SU-DHL-6 (cell line): ENCODE data around the gene CRAMP1.

ENCODE experiments used
- H2AFZ ChIP-seq: fragments of 200-600 bp; sonication (generic); 2 replicates; pipeline ENCODE4 v1.6.1; 2014; ENCODE audit warnings: low read depth, mild to moderate bottlenecking, moderate library complexity, mixed read lengths, antibody characterized with exemption, low read length; ENCODE audit not compliant: severe bottlenecking
- H3F3A ChIP-seq: fragments of 200-600 bp; shearing (Covaris generic); 2 replicates; pipeline ENCODE4 v1.6.0; 2016; ENCODE audit warnings: antibody characterized with exemption, mild to moderate bottlenecking; ENCODE audit not compliant: insufficient read depth
- H3K27ac ChIP-seq: fragments of 200-600 bp; sonication (generic); 2 replicates; pipeline ENCODE4 v1.5.1; 2016; ENCODE audit warnings: low read depth, mild to moderate bottlenecking, low read length, moderate library complexity, mixed read lengths
- H3K27me3 ChIP-seq: fragments of 200-600 bp; sonication (generic), shearing (Covaris generic); 2 replicates; pipeline ENCODE4 v1.6.0; 2014; ENCODE audit warnings: mild to moderate bottlenecking, low read length
- H3K36me3 ChIP-seq: fragments of 200-600 bp; sonication (generic); 2 replicates; pipeline ENCODE4 v1.6.1; 2014; ENCODE audit warnings: mild to moderate bottlenecking, low read length, mixed read lengths
- H3K4me2 ChIP-seq: fragments of 300-600, 200-600 bp; shearing (Covaris generic), sonication (generic); 2 replicates; pipeline ENCODE4 v1.6.0; 2014; ENCODE audit warnings: low read length, low read depth, mild to moderate bottlenecking; ENCODE audit not compliant: poor library complexity, severe bottlenecking
- H3K4me3 ChIP-seq: fragments of 200-600 bp; sonication (generic); 2 replicates; pipeline ENCODE4 v1.5.1; 2014; ENCODE audit warnings: antibody characterized with exemption, low read length, mild to moderate bottlenecking, mixed read lengths; ENCODE audit not compliant: insufficient read depth, poor library complexity, severe bottlenecking
- H3K79me2 ChIP-seq: fragments of 200-600 bp; sonication (generic); 2 replicates; pipeline ENCODE4 v1.6.1; 2014; ENCODE audit warnings: mild to moderate bottlenecking, low read length, moderate library complexity; ENCODE audit not compliant: insufficient read depth
- H3K9ac ChIP-seq: fragments of 200-600 bp; sonication (generic); 2 replicates; pipeline ENCODE4 v1.7.0; 2014; ENCODE audit warnings: mild to moderate bottlenecking, low read length
- H3K9me2 ChIP-seq: fragments of 200-600 bp; sonication (generic); replicated peaks from 2 replicates; pipeline ENCODE4 v1.6.1; 2014; ENCODE audit warnings: low read length; ENCODE audit not compliant: insufficient read depth
- H3K9me3 ChIP-seq: fragments of 200-600 bp; sonication (generic); 2 replicates; pipeline ENCODE4 v1.6.1; 2014; ENCODE audit warnings: low read length, mixed read lengths; ENCODE audit not compliant: insufficient read depth
- H4K20me1 ChIP-seq: fragments of 200-600 bp; sonication (generic); 2 replicates; pipeline ENCODE4 v1.6.1; 2014; ENCODE audit warnings: low read depth, mild to moderate bottlenecking, antibody characterized with exemption, low read length, moderate library complexity, mixed read lengths
- EZH2phosphoT487 ChIP-seq: fragments of 200-600 bp; sonication (generic), shearing (Covaris generic); conservative IDR thresholded peaks from 2 replicates; pipeline ENCODE4 v1.6.1; 2018; ENCODE audit warnings: mild to moderate bottlenecking, antibody characterized with exemption, low read length, moderate library complexity, mixed read lengths
- TF ChIP-seq, protein P1 (sequence below): fragments of 200-600 bp; sonication (generic); IDR thresholded peaks from one replicate; pipeline ENCODE4 v1.5.1; 2017; ENCODE audit warnings: antibody characterized with exemption, mild to moderate bottlenecking, low read length, moderate library complexity; ENCODE audit not compliant: insufficient read depth, poor library complexity, severe bottlenecking

CRAMP1 gene

DNA sequence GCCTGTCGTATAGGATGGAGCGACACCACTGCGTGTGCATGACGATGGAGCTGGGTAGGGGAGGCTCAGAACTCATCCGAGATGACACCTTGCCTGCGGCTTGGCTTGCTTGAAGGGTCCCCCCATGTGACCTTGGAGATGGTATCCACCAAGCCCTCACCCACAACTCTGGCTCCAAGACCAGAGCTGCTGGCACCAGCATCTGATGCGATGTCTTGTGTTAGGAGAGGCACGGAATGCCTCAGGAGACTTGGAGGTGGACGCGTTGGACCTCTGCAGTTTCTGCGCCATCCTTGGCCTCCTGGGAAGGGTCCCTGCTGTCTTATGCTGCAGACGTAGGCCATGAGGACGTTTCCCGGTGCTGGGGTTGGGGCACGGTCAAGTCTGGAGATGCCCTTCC lies 7.8 kb downstream of the CRAMP1 start:
- Histone ChIP-seq H3K27ac (no peak overlapping the region), H2AFZ (no peak overlapping the region), H3F3A (no peaks in the 10 kb centered on the region), H3K9me3 (no peaks in the 10 kb centered on the region), H3K9ac (no peak overlapping the region), H4K20me1 (no peaks in the 10 kb centered on the region), H3K9me2 (no peaks in the 10 kb centered on the region), H3K79me2 (peaks cover 26% of the 10 kb centered on the region), H3K27me3 (no peaks in the 10 kb centered on the region), H3K36me3 (no peaks in the 10 kb centered on the region), H3K4me3 (no peak overlapping the region), H3K4me2 (no peak overlapping the region)
- no peak for TF ChIP-seq EZH2phosphoT487
- TF ChIP-seq, protein P1, sequence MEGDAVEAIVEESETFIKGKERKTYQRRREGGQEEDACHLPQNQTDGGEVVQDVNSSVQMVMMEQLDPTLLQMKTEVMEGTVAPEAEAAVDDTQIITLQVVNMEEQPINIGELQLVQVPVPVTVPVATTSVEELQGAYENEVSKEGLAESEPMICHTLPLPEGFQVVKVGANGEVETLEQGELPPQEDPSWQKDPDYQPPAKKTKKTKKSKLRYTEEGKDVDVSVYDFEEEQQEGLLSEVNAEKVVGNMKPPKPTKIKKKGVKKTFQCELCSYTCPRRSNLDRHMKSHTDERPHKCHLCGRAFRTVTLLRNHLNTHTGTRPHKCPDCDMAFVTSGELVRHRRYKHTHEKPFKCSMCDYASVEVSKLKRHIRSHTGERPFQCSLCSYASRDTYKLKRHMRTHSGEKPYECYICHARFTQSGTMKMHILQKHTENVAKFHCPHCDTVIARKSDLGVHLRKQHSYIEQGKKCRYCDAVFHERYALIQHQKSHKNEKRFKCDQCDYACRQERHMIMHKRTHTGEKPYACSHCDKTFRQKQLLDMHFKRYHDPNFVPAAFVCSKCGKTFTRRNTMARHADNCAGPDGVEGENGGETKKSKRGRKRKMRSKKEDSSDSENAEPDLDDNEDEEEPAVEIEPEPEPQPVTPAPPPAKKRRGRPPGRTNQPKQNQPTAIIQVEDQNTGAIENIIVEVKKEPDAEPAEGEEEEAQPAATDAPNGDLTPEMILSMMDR, result no peak

DNA sequence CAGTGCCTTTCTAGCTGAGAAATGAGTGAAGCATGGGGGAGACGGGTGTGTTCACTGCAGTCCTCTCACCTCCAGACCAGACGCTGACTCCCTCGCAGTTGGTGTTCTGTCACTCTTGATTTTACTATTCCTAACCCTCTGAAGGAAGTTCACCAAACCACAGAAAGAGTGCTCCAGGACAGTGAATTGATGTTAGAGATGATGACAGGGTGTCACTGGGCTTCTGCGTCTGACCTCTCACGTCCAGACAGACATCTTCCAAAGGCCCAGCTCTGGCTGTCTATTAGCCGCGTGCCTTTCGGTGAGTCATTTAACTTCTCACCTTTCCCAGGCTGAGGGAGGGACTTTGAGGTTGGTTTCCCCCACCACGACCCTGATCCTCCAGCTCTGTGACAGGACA lies 8.2 kb downstream of the CRAMP1 start:
- Histone ChIP-seq H3F3A (no peaks in the 10 kb centered on the region), H3K4me2 (no peak overlapping the region), H3K9me3 (no peaks in the 10 kb centered on the region), H3K79me2 (peaks cover 22% of the 10 kb centered on the region), H3K27me3 (no peaks in the 10 kb centered on the region), H4K20me1 (no peaks in the 10 kb centered on the region), H3K9me2 (no peaks in the 10 kb centered on the region), H3K4me3 (no peak overlapping the region), H3K27ac (no peak overlapping the region), H3K9ac (no peak overlapping the region), H3K36me3 (no peaks in the 10 kb centered on the region), H2AFZ (no peak overlapping the region)
- TF ChIP-seq, protein P1, result no peak
- no peak for TF ChIP-seq EZH2phosphoT487

DNA sequence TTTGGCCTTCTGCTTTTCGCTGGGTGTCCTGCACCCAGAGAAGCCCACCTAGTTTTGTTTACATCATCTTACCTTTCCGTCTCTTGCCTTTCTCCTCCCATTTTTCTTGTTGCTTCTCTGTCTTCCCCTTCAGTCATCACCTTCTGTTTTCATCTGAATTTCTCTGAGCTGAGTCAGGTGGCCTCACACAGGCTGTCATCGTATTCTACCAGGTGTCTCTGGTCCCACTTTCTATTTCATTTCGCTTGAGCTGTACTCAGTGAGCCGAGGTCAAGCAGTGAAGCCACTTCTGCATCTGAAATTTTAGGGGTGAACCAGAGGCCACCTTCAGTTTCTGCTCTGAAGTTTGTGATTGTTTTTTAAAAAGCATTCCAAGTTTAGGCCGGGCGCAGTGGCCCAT lies 9.7 kb downstream of the CRAMP1 start:
- Histone ChIP-seq H3K27ac (no peak overlapping the region), H3F3A (no peaks in the 10 kb centered on the region), H3K9ac (no peak overlapping the region), H3K36me3 (no peaks in the 10 kb centered on the region), H3K4me3 (no peak overlapping the region), H3K4me2 (no peak overlapping the region), H3K27me3 (no peaks in the 10 kb centered on the region), H4K20me1 (no peaks in the 10 kb centered on the region), H3K9me2 (no peaks in the 10 kb centered on the region), H2AFZ (no peak overlapping the region), H3K9me3 (no peaks in the 10 kb centered on the region), H3K79me2 (peaks cover 15% of the 10 kb centered on the region)
- TF ChIP-seq, protein P1, result no peak
- TF ChIP-seq EZH2phosphoT487, result no peak
